GM12873 (cell line): ENCODE measurements around the gene IMMP1L.

ENCODE experiments used
- TF ChIP-seq, protein P1 (sequence below): IDR thresholded peaks from 2 replicates; pipeline ENCODE4 v1.5.1; 2012; ENCODE audit warnings: low read depth, mild to moderate bottlenecking, moderate library complexity, low read length, control low read depth; ENCODE audit not compliant: insufficient read depth; ENCODE audit errors: missing control alignments

Gene IMMP1L, protein sequence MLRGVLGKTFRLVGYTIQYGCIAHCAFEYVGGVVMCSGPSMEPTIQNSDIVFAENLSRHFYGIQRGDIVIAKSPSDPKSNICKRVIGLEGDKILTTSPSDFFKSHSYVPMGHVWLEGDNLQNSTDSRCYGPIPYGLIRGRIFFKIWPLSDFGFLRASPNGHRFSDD

DNA sequence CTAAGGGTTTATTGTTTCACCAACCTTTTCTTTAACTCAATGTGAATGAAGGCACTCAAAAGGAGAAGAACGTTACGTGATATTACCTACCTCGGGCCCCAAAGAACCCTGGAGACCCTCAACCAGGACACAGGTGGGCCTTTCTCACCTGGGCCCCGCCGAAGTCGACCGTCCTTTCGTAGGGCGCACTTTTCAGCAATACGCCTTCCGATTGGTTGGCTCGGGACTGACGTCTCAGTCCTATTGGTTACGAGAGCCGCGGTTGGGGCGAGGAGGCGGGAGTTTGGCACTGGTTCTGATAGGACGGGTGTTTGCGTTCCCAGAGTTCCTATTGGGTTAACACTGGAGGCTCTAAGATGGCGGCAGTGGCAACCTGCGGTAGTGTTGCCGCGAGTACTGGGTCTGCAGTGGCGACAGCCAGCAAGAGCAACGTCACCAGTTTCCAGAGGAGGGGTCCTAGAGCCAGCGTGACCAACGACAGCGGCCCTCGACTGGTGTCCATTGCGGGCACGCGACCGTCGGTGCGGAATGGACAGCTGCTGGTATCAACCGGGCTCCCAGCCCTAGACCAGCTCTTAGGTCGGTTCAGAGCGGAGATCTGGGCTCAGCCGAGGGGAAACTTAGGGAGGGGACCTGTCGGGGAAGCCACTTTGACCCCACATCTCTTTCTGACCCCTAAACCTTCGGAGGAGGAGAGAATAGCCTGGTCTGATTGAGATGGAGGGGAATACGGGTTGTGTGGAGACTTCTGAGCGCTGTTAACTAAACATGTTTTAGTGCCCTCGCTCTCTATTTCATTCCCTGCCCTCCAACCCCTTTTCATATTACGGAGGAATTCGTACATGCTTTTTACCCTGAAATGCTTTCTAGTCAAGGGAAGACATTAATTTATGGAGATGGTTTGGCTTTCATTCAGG is at the start of gene IMMP1L, which contains the start of gene ELP4:
Gene IMMP1L, minus strand, starts transcription at position 194 of the 917 bp plus-strand sequence. CDS start 46,346 bp downstream, outside the sequence.
Gene ELP4, plus strand, starts transcription at position 339 of the 917 bp plus-strand sequence. Its CDS starts 18 bp downstream, at position 357.
- TF ChIP-seq, protein P1, sequence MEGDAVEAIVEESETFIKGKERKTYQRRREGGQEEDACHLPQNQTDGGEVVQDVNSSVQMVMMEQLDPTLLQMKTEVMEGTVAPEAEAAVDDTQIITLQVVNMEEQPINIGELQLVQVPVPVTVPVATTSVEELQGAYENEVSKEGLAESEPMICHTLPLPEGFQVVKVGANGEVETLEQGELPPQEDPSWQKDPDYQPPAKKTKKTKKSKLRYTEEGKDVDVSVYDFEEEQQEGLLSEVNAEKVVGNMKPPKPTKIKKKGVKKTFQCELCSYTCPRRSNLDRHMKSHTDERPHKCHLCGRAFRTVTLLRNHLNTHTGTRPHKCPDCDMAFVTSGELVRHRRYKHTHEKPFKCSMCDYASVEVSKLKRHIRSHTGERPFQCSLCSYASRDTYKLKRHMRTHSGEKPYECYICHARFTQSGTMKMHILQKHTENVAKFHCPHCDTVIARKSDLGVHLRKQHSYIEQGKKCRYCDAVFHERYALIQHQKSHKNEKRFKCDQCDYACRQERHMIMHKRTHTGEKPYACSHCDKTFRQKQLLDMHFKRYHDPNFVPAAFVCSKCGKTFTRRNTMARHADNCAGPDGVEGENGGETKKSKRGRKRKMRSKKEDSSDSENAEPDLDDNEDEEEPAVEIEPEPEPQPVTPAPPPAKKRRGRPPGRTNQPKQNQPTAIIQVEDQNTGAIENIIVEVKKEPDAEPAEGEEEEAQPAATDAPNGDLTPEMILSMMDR = no peak

DNA sequence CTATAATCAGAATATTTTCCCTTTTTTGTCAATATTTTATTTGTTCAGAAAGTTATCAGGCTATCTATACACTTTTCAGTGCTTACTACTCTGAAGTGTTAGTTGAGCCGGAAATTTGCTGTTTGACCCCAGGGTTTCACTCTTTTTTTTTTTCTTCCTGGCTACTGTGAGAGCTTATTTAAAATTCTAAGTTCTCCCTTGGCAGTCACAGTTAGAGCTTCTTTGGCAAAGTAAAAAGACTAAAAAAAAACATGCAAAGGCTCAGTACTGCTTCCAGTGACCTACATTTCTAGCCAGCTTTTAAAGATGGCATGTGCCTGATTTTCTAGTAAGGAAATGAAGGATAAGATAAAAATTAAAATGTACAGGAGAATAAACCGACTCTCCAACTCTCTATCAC is 48.6 kb upstream of the IMMP1L start:
- TF ChIP-seq, protein P1 = no peak

DNA sequence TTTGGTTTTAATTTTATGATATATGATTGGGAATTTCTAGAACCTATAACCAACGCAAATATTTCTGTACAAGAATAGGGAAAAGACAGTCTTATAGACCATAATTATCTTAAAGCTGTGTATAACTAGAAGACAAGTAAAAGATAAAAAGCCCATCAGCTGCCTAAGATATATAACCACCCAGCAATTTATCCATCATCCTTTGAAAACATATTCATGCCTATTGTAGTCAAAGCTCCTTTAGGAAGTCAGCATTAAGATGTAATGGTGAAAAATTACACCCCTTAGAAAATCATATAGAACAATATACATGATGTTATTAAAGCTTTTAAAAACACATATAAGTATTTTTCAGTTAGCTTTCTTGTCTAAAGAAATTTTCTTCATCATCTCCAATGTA is 46.5 kb upstream of the IMMP1L start:
- TF ChIP-seq, protein P1 = no peak

DNA sequence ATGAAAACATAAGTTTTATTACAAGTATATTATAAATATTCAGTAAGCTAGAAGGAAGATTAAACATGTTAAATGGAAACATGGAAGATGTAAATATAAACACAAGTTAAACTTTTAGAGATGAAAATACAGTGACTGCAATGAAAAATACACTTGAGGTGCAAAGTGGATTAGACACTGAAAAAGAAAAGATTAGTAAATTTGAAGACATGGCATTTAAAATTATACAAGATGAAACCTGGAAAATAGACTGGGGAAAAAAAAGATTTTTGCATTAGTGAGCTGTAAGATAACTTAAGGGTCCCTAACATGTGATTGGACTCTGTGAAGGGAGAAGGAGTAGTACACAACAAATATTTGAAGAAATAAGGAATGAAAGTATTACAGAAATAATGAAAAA is 33.4 kb upstream of the IMMP1L start:
- TF ChIP-seq, protein P1 = no peak

DNA sequence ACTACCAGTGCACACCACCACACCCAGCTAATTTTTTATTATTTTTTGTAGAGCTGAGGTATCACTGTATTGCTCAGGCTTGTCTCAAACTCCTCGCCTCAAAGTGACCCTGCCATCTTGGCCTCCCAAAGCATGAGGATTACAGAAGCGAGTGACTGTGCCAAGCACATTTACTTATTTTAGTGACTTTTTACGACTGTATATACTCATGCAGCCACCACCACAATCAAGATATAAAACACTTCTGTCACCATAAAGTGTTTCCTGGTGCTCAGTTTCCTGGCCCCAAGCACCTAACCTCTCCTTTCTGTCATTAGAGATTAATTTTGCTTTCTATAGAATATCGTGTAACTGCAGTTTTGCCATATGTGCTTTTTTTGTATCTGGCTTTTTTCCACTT is 26.1 kb upstream of the IMMP1L start:
- TF ChIP-seq, protein P1 = no peak

DNA sequence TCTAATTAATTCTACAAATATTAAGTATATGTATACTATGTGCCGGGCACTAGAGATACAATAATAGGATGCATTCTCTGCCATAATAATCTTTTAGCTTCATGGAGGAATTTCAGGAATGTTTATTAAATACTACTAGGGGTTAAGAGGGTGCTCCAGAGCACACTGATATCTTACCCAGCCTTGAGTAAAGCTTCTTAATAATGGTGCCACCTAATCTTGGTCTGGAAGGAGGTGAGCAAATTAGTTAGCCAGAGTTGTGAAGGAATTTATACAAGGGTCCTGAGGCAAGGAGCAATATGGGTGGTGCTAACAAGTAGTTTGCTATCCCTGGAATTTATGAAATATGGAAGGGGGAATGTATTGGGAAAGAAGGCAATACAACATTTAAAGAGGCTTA is 21.9 kb upstream of the IMMP1L start:
- TF ChIP-seq, protein P1 = no peak

DNA sequence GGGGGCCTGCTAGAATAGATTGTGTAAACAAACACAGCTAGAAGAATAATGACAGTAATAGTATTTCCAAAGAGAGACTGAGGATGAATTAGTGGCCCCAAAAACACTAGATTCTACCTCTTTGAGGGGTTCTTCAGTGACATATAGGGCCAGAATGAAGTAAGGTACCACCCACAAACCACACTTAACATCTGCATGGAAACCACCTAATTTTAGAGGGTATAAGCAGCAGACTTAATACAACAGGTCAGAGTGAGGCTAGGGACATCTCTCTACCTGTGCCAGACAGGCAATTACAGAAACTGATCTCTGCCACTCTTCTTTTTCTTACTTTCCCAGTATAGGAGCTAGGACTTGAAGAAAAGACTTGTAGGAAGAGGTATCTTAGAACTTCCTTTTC is 20.3 kb upstream of the IMMP1L start:
- TF ChIP-seq, protein P1 = no peak
